Panc1 (cell line): ENCODE results near the gene FAP.

ENCODE experiments used
- CTCF ChIP-seq: fragments of 450-650 bp; IDR thresholded peaks from 2 replicates; pipeline ENCODE4 v1.5.1; 2017; ENCODE audit warnings: mild to moderate bottlenecking
- POLR2AphosphoS5 ChIP-seq: IDR thresholded peaks from 2 replicates; pipeline ENCODE4 v1.6.1; 2012; ENCODE audit warnings: mild to moderate bottlenecking, low read depth, low read length, moderate library complexity
- SIN3A ChIP-seq: IDR thresholded peaks from 2 replicates; pipeline ENCODE4 v1.6.1; 2012; ENCODE audit warnings: low read depth, mild to moderate bottlenecking, low read length, moderate library complexity, borderline replicate concordance; ENCODE audit not compliant: insufficient read depth
- TCF7L2 ChIP-seq: IDR thresholded peaks from 2 replicates; pipeline ENCODE4 v1.6.1; 2011; ENCODE audit warnings: mild to moderate bottlenecking, low read depth, low read length, inconsistent platforms

DNA sequence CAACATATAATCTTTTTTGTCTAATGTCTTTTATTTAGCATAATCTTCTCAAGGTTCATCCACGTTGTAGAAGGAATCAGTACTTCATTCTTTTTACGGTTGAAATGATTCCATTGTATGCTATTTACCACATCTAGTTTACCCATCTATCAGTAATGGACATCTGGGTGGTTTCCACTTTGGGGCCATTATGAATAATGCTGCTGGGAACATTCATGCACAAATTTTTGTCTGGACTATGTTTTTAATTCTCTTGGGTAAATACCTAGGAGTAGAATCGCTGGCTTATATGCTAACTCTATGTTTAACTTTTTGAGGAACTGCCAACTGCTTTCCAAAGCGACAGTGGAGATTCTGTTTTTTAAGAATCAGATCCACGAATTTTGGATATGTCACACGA, 83.8 kb downstream of the FAP start:
- no peak for TF ChIP-seq CTCF
- no peak for TF ChIP-seq POLR2AphosphoS5
- no peak for TF ChIP-seq TCF7L2
- no peak for TF ChIP-seq SIN3A
